Hepatocyte (in vitro differentiated cells): ENCODE data around the gene BCAS4. TPM values are rescaled to one million over a fixed set of nuclear protein-coding genes. Genes with fewer than 3 reads are reported as not detected.

Experiments
- DNase-seq: peaks from one replicate; pipeline ENCODE4 v3.0.0-alpha.2; 2016; ENCODE audit warnings: low spot score
- H2AFZ ChIP-seq: fragments of 200-600 bp; sonication (generic); 2 replicates; pipeline ENCODE4 v1.6.0; 2016; ENCODE audit warnings: antibody characterized with exemption, mild to moderate bottlenecking
- H3K27ac ChIP-seq: fragments of 200-600 bp; sonication (generic); 2 replicates; pipeline ENCODE4 v1.5.1; 2016; ENCODE audit warnings: mild to moderate bottlenecking
- H3K27me3 ChIP-seq: fragments of 200-600 bp; sonication (generic); 2 replicates; pipeline ENCODE4 v1.6.1; 2016
- H3K36me3 ChIP-seq: fragments of 200-600 bp; sonication (generic); replicated peaks from 2 replicates; pipeline ENCODE4 v1.5.1; 2016; ENCODE audit warnings: low read depth; ENCODE audit not compliant: insufficient read depth
- H3K4me1 ChIP-seq: fragments of 200-600 bp; sonication (generic); 2 replicates; pipeline ENCODE4 v1.5.1; 2016; ENCODE audit warnings: mild to moderate bottlenecking, moderate library complexity; ENCODE audit not compliant: insufficient read depth
- H3K4me2 ChIP-seq: fragments of 200-600 bp; sonication (generic); 2 replicates; pipeline ENCODE4 v1.6.0; 2016
- H3K4me3 ChIP-seq: fragments of 200-600 bp; sonication (generic); 2 replicates; pipeline ENCODE4 v1.5.1; 2016; ENCODE audit warnings: mild to moderate bottlenecking
- H3K79me2 ChIP-seq: fragments of 200-600 bp; sonication (generic); 2 replicates; pipeline ENCODE4 v1.6.0; 2017; ENCODE audit warnings: mild to moderate bottlenecking
- H3K9me2 ChIP-seq: fragments of 200-600 bp; sonication (generic); replicated peaks from 2 replicates; pipeline ENCODE4 v1.6.0; 2017; ENCODE audit warnings: mild to moderate bottlenecking; ENCODE audit not compliant: insufficient read depth
- H3K9me3 ChIP-seq: fragments of 200-600 bp; sonication (generic); 2 replicates; pipeline ENCODE4 v1.5.1; 2016; ENCODE audit warnings: low read depth, mild to moderate bottlenecking
- H4K20me1 ChIP-seq: fragments of 200-600 bp; sonication (generic); 2 replicates; pipeline ENCODE4 v1.6.0; 2016; ENCODE audit warnings: mild to moderate bottlenecking; ENCODE audit not compliant: insufficient read depth, poor library complexity, severe bottlenecking
- EZH2 ChIP-seq: fragments of 200-600 bp; sonication (generic); IDR thresholded peaks from 2 replicates; pipeline ENCODE4 v1.6.1; 2016; ENCODE audit warnings: antibody characterized with exemption, mild to moderate bottlenecking, borderline replicate concordance
- EZH2phosphoT487 ChIP-seq: fragments of 200-600 bp; sonication (generic); IDR thresholded peaks from one replicate; pipeline ENCODE4 v1.6.1; 2018; ENCODE audit warnings: antibody characterized with exemption, mild to moderate bottlenecking, low read depth, moderate library complexity; ENCODE audit not compliant: unreplicated experiment, severe bottlenecking
- WGBS: methylation state at CpG from one replicate; pipeline ENCODE4 v1.1.6; 2016; ENCODE audit warnings: low lambda C conversion rate; ENCODE audit errors: missing lambda C conversion rate; 5-methylcytosine and 5-hydroxymethylcytosine counted together
- polyA plus RNA-seq: library from polyadenylated mRNA; unstranded; fragments of >200 nt; fragmentation: Nextera tagmentation; extraction: Ambion mirVana; gene quantifications from 2 replicates; pipeline ENCODE4 v1.2.1, GENCODE V29; 2016
- total RNA-seq: library from RNA; depleted of rRNA; stranded (reverse); fragments of >200 nt; gene quantifications from 2 replicates; pipeline ENCODE4 v1.2.3, GENCODE V29; 2014
- TF ChIP-seq, protein P1 (sequence below): fragments of 200-600 bp; sonication (generic); IDR thresholded peaks from 2 replicates; pipeline ENCODE4 v1.5.1; 2016; ENCODE audit warnings: antibody characterized with exemption, mild to moderate bottlenecking; ENCODE audit not compliant: poor library complexity

Gene BCAS4
- total and polyA plus RNA-seq, 2 experiments from 2014 or later, result 5.6 to 21.6 TPM

DNA sequence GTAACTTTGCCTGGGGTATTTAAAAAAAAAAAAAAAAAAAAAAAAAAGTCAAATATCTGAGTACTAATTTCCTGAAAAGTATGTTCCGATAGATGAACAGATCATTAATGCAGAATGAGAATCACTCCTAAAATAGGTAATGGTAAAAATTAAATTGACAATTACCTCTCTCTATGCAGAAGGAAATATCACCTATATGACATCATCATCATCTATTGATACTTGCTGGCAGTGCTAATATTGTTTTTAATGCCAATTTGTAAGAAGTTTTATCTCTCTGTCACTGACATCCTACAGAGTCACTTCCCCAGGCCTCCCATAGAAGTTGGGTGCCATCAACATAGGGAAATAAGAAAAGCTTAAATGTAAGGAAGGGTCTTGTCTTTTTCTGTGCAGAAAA lies 106.4 kb downstream of the BCAS4 start:
- DNase-seq, result no peak
- H3K27ac ChIP-seq, result no peak overlapping the region
- H3K4me3 ChIP-seq, result no peak overlapping the region
- H3K4me2 ChIP-seq, result no peak overlapping the region
- H3K9me2 ChIP-seq, result no peaks in the 10 kb centered on the region
- no peaks in the 10 kb centered on the region for H3K36me3 ChIP-seq
- no peaks in the 10 kb centered on the region for H3K9me3 ChIP-seq
- H2AFZ ChIP-seq, result no peak overlapping the region
- WGBS, result 100% methylated on average over 1 of the region's 1 CpG
- H4K20me1 ChIP-seq, result peaks cover 77% of the 10 kb centered on the region
- no peaks in the 10 kb centered on the region for H3K27me3 ChIP-seq
- peaks cover 9% of the 10 kb centered on the region for H3K4me1 ChIP-seq
- H3K79me2 ChIP-seq, result peaks cover 100% of the 10 kb centered on the region
- TF ChIP-seq EZH2 (no peak), EZH2phosphoT487 (no peak)
- TF ChIP-seq, protein P1, sequence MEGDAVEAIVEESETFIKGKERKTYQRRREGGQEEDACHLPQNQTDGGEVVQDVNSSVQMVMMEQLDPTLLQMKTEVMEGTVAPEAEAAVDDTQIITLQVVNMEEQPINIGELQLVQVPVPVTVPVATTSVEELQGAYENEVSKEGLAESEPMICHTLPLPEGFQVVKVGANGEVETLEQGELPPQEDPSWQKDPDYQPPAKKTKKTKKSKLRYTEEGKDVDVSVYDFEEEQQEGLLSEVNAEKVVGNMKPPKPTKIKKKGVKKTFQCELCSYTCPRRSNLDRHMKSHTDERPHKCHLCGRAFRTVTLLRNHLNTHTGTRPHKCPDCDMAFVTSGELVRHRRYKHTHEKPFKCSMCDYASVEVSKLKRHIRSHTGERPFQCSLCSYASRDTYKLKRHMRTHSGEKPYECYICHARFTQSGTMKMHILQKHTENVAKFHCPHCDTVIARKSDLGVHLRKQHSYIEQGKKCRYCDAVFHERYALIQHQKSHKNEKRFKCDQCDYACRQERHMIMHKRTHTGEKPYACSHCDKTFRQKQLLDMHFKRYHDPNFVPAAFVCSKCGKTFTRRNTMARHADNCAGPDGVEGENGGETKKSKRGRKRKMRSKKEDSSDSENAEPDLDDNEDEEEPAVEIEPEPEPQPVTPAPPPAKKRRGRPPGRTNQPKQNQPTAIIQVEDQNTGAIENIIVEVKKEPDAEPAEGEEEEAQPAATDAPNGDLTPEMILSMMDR, result no peak

DNA sequence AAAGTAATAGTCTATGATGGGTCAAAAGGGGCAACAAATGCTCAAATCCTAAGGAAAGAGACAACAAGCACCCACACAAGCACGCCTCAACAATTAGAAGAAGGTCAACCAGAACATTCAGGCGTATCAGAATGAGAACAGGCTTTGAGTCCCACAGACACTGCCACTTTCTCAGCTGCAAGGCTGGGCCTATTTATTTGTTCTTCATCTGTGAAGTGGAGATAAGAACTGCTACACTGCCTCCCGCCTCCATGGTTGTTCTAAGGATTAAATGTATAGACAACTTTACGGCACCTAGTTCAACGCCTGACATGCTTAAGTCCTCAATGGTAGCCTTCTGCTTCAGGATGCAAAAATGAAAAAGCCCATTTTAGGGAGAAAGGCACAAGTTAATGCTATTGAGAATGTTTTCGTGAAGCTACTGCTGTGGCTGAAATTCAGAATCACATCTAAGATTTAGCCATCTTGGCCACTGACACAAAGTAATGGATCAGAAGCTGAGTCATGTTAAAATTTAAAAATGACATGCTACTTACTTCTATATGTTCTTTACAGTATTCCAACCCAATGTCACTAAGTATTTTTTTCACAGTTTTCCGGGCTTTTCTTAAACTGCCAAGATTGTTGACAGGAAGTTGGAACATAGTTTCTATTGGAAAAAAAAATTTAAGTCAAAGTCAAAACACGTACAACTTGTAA lies 108.6 kb downstream of the BCAS4 start:
- TF ChIP-seq EZH2, result no peak
- TF ChIP-seq EZH2phosphoT487, result no peak
- TF ChIP-seq, protein P1, result no peak
- H3K79me2 ChIP-seq, result peaks cover 100% of the 10 kb centered on the region
- no peaks in the 10 kb centered on the region for H3K36me3 ChIP-seq
- no peak for DNase-seq
- WGBS, result 71% methylated on average over 8 of the region's 8 CpGs
- H4K20me1 ChIP-seq, result peaks cover 89% of the 10 kb centered on the region
- H3K9me3 ChIP-seq, result no peaks in the 10 kb centered on the region
- H3K9me2 ChIP-seq, result no peaks in the 10 kb centered on the region
- no peak overlapping the region for H3K4me3 ChIP-seq
- H3K4me1 ChIP-seq, result peaks cover 9% of the 10 kb centered on the region
- no peak overlapping the region for H3K27ac ChIP-seq
- H3K27me3 ChIP-seq, result no peaks in the 10 kb centered on the region
- no peak overlapping the region for H3K4me2 ChIP-seq
- no peak overlapping the region for H2AFZ ChIP-seq

DNA sequence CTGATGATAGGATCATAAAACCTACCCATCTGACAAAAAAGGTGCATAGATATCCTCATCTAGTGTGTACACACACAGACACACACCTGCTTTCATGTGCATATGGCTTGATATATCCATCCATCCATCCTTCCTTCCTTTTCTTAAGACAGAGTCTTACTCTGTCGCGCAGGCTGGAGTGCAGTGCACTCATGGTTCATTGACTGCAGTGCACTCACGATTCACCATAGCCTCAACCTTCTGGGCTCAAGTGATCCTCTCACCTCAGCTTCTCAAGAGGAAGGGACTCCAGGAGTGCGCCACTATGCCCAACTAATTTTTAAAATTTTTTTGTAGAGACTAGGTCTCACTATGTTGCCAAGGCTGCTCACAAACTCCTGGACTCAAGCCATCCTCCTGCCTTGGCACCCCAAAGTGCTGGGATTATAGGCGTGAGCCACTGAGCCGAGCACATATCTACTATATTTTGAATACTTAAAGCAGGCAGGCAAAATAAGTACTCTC lies 109.3 kb downstream of the BCAS4 start:
- TF ChIP-seq EZH2, result no peak
- TF ChIP-seq EZH2phosphoT487, result no peak
- TF ChIP-seq, protein P1, result no peak
- no peaks in the 10 kb centered on the region for H3K27me3 ChIP-seq
- H3K4me3 ChIP-seq, result no peak overlapping the region
- H4K20me1 ChIP-seq, result peaks cover 95% of the 10 kb centered on the region
- no peaks in the 10 kb centered on the region for H3K9me3 ChIP-seq
- no peaks in the 10 kb centered on the region for H3K9me2 ChIP-seq
- no peaks in the 10 kb centered on the region for H3K36me3 ChIP-seq
- 87% methylated on average over 6 of the region's 6 CpGs for WGBS
- H2AFZ ChIP-seq, result no peak overlapping the region
- no peak overlapping the region for H3K27ac ChIP-seq
- H3K4me1 ChIP-seq, result peaks cover 9% of the 10 kb centered on the region
- peaks cover 100% of the 10 kb centered on the region for H3K79me2 ChIP-seq
- DNase-seq, result no peak
- H3K4me2 ChIP-seq, result no peak overlapping the region
